Muscle of leg (tissue), 11 donors: Measurements from ENCODE around the gene FAM20A. TPM values are rescaled to one million over a fixed set of nuclear protein-coding genes. Genes with fewer than 3 reads are reported as not detected.

Source experiments
- DNase-seq: peaks from one replicate; pipeline ENCODE4 v3.0.0; 2013
- H3K27ac ChIP-seq: one replicate; pipeline ENCODE4 v1.5.1; 2013; ENCODE audit warnings: mild to moderate bottlenecking, low read length, control low read depth
- H3K27me3 ChIP-seq: one replicate; pipeline ENCODE4 v1.6.1; 2013; ENCODE audit warnings: low read length; ENCODE audit not compliant: control insufficient read depth, insufficient read depth
- H3K36me3 ChIP-seq: one replicate; pipeline ENCODE4 v1.6.1; 2013; ENCODE audit warnings: low read length; ENCODE audit not compliant: control insufficient read depth, insufficient read depth
- H3K4me1 ChIP-seq: one replicate; pipeline ENCODE4 v1.6.1; 2013; ENCODE audit warnings: low read length; ENCODE audit not compliant: control insufficient read depth, insufficient read depth
- H3K4me3 ChIP-seq: one replicate; pipeline ENCODE4 v1.5.1; 2013; ENCODE audit warnings: low read length, control low read depth
- H3K9me3 ChIP-seq: replicated peaks from 2 replicates; pipeline ENCODE4 v1.6.1; 2013; ENCODE audit warnings: low read depth, low read length; ENCODE audit not compliant: control insufficient read depth
- WGBS: methylation state at CpG from one replicate; pipeline ENCODE4 v1.1.5; 2013; ENCODE audit warnings: missing lambda C conversion rate; ENCODE audit not compliant: insufficient coverage; 5-methylcytosine and 5-hydroxymethylcytosine counted together
- polyA plus RNA-seq, 8 donors: library from polyadenylated mRNA; unstranded; fragments of 120-200 nt; gene quantifications; one replicate each; pipeline versions ENCODE4 v1.2.1 to v1.2.3, GENCODE V29; 2013; ENCODE audit warnings: inconsistent platforms in 1 of 8, low replicate concordance in 1 of 8; ENCODE audit not compliant: insufficient read length in 8 of 8, insufficient read depth in 1 of 8
- total RNA-seq: library from RNA; stranded (reverse); fragments of 120-200 nt; gene quantifications from one replicate; pipeline ENCODE4 v1.2.4, GENCODE V29; 2013

The FAM20A gene
- total and polyA plus RNA-seq, 9 donors: 4.4 to 12.7 (median 8.2) TPM

DNA sequence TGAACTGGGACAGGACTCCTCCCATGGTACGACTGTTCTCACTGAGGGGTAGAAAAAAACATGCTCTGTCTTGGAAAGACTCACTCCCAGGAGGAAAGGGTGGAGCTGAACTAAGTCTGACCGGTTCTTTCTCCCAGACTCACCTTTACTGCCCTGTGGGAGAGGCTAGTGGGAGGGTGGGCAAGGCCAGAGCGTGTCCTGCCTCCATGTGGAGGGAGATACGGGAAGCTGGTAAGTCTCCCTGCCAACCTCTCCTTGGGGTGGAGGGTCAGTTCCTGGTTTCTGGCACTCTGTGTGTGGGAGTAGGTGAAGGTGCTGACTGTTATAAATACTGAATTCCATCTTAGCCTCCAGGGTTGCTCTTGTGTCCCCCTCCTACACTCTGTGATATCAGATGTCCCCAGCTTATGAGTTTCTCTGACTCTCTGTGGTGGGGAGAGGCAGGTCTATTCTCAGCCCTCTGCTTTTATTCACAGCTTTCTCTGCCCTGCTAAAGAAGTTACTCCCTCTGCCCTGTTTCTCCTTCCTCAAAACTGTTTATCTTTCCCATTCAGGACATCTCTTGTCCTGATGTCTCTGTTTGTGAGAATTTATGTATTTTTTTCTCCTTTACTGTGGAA, 26.9 kb upstream of the FAM20A start:
- no peaks in the 10 kb centered on the region for H3K36me3 ChIP-seq
- H3K9me3 ChIP-seq: no peaks in the 10 kb centered on the region
- no peak overlapping the region for H3K27ac ChIP-seq
- no peak overlapping the region for H3K4me3 ChIP-seq
- DNase-seq: no peak
- WGBS: no CpG with 5 or more reads among the region's 4 CpGs
- H3K27me3 ChIP-seq: no peaks in the 10 kb centered on the region
- no peaks in the 10 kb centered on the region for H3K4me1 ChIP-seq

DNA sequence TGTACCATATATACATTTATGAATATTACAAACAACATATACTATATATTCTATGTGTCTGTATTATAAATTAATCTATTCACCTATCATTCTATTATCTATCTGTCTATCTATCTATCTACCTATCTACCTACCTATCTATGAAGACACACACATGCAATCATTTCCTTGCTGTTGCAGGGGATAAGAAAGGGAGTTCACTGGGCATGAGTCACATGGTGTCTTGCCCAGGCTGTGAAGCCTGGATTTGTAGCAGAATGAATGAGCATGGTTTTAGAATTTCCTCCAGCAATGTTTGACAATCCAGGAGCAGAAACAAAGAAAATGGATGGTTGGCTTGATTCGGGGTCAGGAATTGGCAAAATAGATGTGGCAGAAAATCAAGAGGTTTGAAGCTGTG, 23.2 kb upstream of the FAM20A start:
- Histone ChIP-seq H3K9me3 (no peaks in the 10 kb centered on the region), H3K4me1 (no peaks in the 10 kb centered on the region), H3K36me3 (no peaks in the 10 kb centered on the region), H3K4me3 (no peak overlapping the region), H3K27ac (no peak overlapping the region), H3K27me3 (no peaks in the 10 kb centered on the region)
- DNase-seq: no peak
- WGBS: 67% methylated on average over 1 of the region's 1 CpG

DNA sequence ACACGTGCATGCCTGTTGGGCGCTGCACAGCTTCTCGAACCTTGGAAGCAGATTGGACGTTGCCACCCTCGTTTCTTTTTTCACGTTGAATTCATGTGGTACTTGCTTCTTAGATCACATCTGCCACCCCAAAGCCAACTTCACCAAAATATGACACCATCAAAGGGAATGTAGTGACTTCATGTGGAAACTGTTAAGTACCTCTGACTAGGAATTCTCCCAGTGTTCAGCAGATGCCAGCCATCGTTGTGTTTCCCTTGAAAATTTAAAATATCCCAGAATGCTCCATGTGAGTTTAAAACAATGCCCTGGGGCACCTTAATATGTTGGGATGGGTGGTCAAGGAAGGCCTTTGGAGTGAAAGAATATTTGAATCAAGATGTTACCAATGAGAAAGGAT, 22.6 kb upstream of the FAM20A start:
- 60% methylated on average over 3 of the region's 7 CpGs for WGBS
- no peaks in the 10 kb centered on the region for H3K9me3 ChIP-seq
- H3K27ac ChIP-seq: no peak overlapping the region
- no peak overlapping the region for H3K4me3 ChIP-seq
- no peaks in the 10 kb centered on the region for H3K27me3 ChIP-seq
- DNase-seq: no peak
- no peaks in the 10 kb centered on the region for H3K4me1 ChIP-seq
- H3K36me3 ChIP-seq: no peaks in the 10 kb centered on the region

DNA sequence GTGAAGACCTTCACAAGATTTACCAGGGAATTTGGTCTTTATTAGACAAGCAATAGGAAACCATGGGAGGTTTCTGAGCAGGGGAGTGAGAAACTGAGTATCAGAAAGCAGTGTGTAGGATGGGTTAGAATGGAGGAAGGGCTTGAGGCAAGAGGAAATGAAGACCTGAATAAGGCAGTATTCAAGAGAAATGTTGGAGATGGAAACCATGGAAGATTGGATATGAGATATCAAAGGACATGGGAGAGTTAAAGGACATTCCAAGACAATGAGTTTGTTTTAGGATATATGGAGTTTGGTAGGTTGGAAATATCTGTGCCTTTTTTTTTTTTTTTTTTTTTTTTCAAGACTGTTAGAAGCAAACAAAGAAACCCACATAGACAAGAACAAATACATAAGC, 21.3 kb upstream of the FAM20A start:
- Histone ChIP-seq H3K9me3 (no peaks in the 10 kb centered on the region), H3K4me1 (no peaks in the 10 kb centered on the region), H3K27me3 (no peaks in the 10 kb centered on the region), H3K27ac (no peak overlapping the region), H3K36me3 (no peaks in the 10 kb centered on the region), H3K4me3 (no peak overlapping the region)
- no peak for DNase-seq

DNA sequence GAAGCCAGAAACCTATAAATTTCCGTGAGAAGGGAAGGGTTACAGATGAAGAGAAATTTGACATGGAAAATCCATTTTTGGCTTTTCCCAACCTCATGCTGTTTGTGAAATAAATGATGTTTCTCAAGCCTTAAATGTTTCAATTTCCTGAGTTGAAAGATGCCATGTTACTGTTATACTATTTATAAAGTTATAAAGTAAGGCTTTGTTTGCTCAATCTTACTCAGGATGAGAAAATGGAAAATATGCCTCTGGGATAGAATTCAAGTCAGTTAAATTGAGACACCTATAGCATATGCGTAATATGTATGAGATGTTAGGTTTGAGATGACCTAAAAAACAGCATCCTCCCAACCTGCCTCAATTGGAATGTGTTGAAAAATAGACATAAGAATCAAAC, 19.9 kb upstream of the FAM20A start:
- Histone ChIP-seq H3K4me3 (no peak overlapping the region), H3K27me3 (no peaks in the 10 kb centered on the region), H3K36me3 (no peaks in the 10 kb centered on the region), H3K4me1 (no peaks in the 10 kb centered on the region), H3K27ac (no peak overlapping the region), H3K9me3 (no peaks in the 10 kb centered on the region)
- peak; percentile 76 for DNase-seq
- no CpG with 5 or more reads among the region's 2 CpGs for WGBS

DNA sequence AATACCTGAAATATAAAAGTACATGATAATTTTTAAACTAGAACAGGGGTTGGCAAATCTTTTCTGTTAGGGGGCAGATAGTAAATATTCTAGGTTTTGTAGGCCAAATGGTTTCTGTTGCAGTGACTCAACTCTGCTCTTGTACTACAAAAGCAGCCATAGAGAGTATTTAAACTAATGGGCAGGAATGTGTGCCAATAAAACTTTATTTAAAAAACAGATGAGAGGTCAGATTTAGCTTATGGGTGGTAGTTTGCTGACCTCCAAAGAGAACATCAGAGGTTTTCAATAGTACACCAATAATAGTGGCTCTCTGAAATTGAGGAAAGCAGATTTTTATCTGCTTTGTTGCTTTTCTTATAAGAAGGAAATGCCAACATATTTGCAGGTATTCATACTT, 15.2 kb upstream of the FAM20A start:
- Histone ChIP-seq H3K27me3 (no peaks in the 10 kb centered on the region), H3K4me3 (no peak overlapping the region), H3K27ac (no peak overlapping the region), H3K4me1 (no peaks in the 10 kb centered on the region), H3K9me3 (no peaks in the 10 kb centered on the region), H3K36me3 (no peaks in the 10 kb centered on the region)
- DNase-seq: no peak

DNA sequence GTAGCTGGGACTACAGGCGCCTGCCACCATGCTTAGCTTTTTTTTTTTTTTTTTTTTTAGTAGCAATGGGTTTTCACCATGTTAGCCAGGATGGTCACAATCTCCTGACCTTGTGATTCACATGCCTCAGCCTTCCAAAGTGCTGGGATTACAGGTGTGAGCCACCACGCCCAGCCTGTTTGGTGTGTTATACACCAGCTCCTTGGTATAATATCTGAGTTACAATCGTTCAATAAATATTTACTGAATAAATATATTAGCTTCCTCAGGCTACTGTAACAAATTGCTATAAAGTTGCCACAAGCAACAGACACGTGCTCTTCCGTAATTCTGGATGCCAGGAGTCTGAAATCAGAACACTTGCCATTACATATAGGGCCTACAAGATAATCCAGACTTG, 13.6 kb upstream of the FAM20A start:
- Histone ChIP-seq H3K36me3 (no peaks in the 10 kb centered on the region), H3K9me3 (peaks cover 6% of the 10 kb centered on the region), H3K4me3 (no peak overlapping the region), H3K4me1 (no peaks in the 10 kb centered on the region), H3K27ac (no peak overlapping the region), H3K27me3 (no peaks in the 10 kb centered on the region)
- WGBS: 94% methylated on average over 2 of the region's 5 CpGs
- no peak for DNase-seq

DNA sequence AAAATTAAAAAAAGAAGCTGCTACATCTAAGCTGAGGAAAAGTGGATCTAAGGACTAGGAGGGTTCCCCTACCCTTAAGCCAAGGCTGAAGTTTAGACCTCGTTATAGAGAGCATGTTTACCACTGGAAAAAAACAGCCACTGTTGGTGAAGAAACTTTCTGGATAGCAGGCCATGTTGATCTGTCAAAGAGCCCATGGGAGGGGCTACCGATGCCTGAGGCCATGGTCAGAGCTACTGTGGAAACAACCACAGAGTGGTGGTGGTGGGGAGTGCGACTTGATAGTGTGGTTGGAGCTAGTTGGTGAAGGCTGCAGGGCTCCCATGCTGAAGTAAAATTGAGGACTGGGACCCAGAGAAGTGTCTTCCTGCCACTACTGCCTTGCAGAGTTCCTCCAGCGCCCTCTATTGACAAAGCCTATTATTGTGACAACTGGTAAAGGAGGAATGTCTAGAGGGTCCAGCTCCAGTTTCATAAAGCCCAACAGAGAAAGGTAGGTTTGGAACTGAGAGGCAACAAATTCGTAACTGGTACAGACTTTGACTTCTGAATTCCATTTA, 12.7 kb upstream of the FAM20A start:
- no peak overlapping the region for H3K27ac ChIP-seq
- H3K4me3 ChIP-seq: no peak overlapping the region
- H3K4me1 ChIP-seq: no peaks in the 10 kb centered on the region
- H3K27me3 ChIP-seq: no peaks in the 10 kb centered on the region
- H3K9me3 ChIP-seq: peaks cover 11% of the 10 kb centered on the region
- DNase-seq: peak; percentile 65
- H3K36me3 ChIP-seq: no peaks in the 10 kb centered on the region
- 79% methylated on average over 3 of the region's 5 CpGs for WGBS

DNA sequence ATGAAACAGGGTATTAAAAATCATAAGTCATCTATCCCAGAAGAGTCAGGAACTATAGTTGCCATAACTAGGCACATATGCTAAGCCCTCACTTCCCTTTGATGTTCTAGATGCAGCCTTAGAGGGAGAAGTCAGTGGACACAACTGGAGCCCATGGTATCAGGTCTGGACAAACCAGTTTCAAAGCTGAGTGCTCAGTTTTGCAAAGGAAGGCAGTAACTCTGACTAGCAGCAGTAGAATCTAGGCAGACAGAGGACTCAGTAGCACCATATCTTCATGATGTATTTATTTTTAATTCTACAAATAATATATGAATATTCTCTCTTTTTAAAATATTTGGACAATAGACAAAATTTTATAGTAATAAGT, 11.7 kb upstream of the FAM20A start:
- H3K4me1 ChIP-seq: no peaks in the 10 kb centered on the region
- H3K4me3 ChIP-seq: no peak overlapping the region
- no peaks in the 10 kb centered on the region for H3K36me3 ChIP-seq
- no peaks in the 10 kb centered on the region for H3K27me3 ChIP-seq
- peaks cover 14% of the 10 kb centered on the region for H3K9me3 ChIP-seq
- H3K27ac ChIP-seq: no peak overlapping the region
- no peak for DNase-seq

DNA sequence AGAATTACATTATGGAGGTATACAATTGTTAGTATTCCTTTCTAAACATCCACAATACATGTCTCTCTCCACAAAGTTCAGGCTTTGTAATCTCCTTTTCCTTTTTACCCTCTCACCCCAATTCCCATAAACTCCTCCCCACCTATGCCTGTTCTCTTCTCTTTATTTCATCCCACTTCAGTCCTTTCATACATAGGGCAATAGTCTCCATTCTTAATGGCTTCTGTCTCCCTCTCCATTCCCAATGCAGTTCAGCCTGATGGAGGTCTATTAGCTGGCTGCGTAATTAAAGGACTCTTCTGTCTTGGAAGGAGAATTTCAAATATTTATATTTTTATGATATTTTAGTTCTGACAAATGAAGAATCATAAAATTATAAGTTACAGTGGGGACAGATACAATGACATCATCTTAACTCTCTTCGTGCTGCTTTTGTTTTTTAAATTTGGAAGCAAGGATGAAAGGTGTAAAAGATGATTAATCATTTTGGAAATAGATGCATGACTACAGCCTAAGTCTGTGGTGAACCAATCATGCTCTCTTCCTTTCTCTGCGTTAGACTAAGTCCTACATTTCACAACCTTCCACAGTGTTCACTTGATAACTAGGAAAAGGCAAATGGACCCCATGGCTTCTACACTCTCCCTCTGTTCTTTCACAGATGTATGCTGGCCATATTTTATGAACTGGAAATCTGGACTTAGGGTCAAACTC, 11.2 kb upstream of the FAM20A start:
- H3K4me1 ChIP-seq: no peaks in the 10 kb centered on the region
- H3K36me3 ChIP-seq: no peaks in the 10 kb centered on the region
- no CpG with 5 or more reads among the region's 3 CpGs for WGBS
- no peak for DNase-seq
- no peaks in the 10 kb centered on the region for H3K27me3 ChIP-seq
- no peak overlapping the region for H3K27ac ChIP-seq
- peaks cover 17% of the 10 kb centered on the region for H3K9me3 ChIP-seq
- no peak overlapping the region for H3K4me3 ChIP-seq
